Ishikawa (cell line): ENCODE data around the gene SLC40A1.

Experiments used
- CEBPB ChIP-seq: IDR thresholded peaks from 2 replicates; pipeline ENCODE4 v1.6.1; 2012
- EP300 ChIP-seq: IDR thresholded peaks from 2 replicates; pipeline ENCODE4 v1.6.1; 2012; ENCODE audit warnings: borderline replicate concordance
- FOXM1 ChIP-seq: IDR thresholded peaks from 2 replicates; pipeline ENCODE4 v1.6.1; 2012; ENCODE audit warnings: low read depth, borderline replicate concordance
- MAX ChIP-seq: IDR thresholded peaks from 2 replicates; pipeline ENCODE4 v1.6.1; 2012
- NFIC ChIP-seq: IDR thresholded peaks from 2 replicates; pipeline ENCODE4 v1.6.1; 2012
- REST ChIP-seq: IDR thresholded peaks from 2 replicates; pipeline ENCODE4 v1.6.1; 2012; ENCODE audit warnings: low read depth, mild to moderate bottlenecking
- TAF1 ChIP-seq: IDR thresholded peaks from 2 replicates; pipeline ENCODE4 v1.6.1; 2012; ENCODE audit warnings: low read depth, mild to moderate bottlenecking
- TCF12 ChIP-seq: IDR thresholded peaks from 2 replicates; pipeline ENCODE4 v1.6.1; 2012; ENCODE audit warnings: low read depth
- YY1 ChIP-seq: IDR thresholded peaks from 2 replicates; pipeline ENCODE4 v1.6.1; 2012; ENCODE audit warnings: low read depth
- ZBTB7A ChIP-seq: IDR thresholded peaks from 2 replicates; pipeline ENCODE4 v1.6.1; 2012; ENCODE audit warnings: low read depth

GRCh38 chr2:189527812-189528592, 52.6 kb downstream of the SLC40A1 start:
- TF ChIP-seq TAF1 (no peak), CEBPB (no peak), ZBTB7A (no peak), EP300 (no peak), REST (no peak), NFIC (no peak), MAX (no peak), TCF12 (no peak), YY1 (no peak), FOXM1 (no peak)
